NCI-H1436 (cell line): Measurements from ENCODE around the gene C10orf143.

ENCODE experiments used
- DNase-seq: peaks from one replicate; lab custom pipeline; 2025; lab: John Stamatoyannopoulos, UW

Gene C10orf143

DNA sequence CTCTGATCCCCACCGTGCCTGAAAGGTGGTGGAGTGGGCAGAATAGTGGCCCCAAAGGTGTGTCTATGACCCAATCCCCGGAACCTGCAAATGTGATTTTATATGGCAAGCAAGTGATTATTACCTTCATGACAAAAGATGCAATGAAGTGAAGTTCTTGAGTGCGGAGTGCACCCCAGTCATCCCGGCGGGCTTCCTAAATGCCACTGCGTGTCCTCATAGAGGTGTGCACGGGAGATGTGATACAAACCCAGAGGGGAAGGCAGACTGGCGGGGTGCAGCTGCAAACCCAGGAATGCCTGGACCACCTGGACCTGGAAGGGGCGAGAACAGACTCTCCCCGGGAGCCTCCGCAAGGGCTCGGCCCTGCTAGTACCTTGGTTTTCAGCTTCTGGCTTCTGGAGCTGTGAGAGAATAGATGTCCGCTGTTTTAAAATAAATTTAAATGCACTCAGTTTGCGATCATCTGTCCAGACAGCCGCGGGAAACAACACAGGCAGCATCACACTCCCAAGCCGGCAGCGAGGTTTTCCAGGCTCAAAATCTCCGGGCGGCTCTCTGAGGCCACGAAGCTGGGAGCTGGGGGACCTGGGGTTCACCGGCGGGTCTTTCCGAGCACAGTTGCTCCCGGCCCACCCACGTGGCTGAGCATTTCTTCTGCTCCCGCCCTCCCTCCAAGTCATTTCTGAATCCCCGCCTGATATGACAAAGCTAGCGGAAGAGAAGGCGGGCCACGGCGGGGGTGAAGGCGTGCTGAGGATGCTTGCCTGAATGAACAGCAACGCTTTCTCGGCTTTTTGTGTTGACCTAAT lies 96.2 kb downstream of the C10orf143 start:
- no peak for DNase-seq
